Tibial artery (tissue), 4 donors: Measurements from ENCODE around the gene PEX6.

Source experiments
- DNase-seq, 2 donors: peaks; one replicate each; pipeline ENCODE4 v3.0.0-alpha.2; 2019
- H3K27ac ChIP-seq, 2 donors: fragments of 200-600 bp; sonication (generic) in 1 of 2; 1 replicate in 1 of 2; 2 replicates in 1 of 2; pipeline ENCODE4 v1.5.1; 2018 to 2019; ENCODE audit warnings: mild to moderate bottlenecking in 1 of 2
- H3K27me3 ChIP-seq, 2 donors: fragments of 200-600 bp; sonication (generic) in 1 of 2; one replicate each; pipeline versions ENCODE4 v1.5.1 to v1.6.0; 2016 to 2019
- H3K36me3 ChIP-seq, 3 donors: fragments of 200-600 bp; sonication (generic) in 2 of 3; one replicate each; pipeline ENCODE4 v1.5.1; 2016 to 2019; ENCODE audit warnings: mild to moderate bottlenecking in 2 of 3
- H3K4me1 ChIP-seq, 4 donors: fragments of 200-600 bp; sonication (generic) in 2 of 4; 1 replicate in 3 of 4; 2 replicates in 1 of 4; pipeline ENCODE4 v1.5.1; 2016 to 2019
- H3K4me3 ChIP-seq, 2 donors: fragments of 200-600 bp; sonication (generic) in 1 of 2; 1 replicate in 1 of 2; 2 replicates in 1 of 2; pipeline ENCODE4 v1.5.1; 2018 to 2019; ENCODE audit warnings: mild to moderate bottlenecking in 2 of 2
- H3K9me3 ChIP-seq, 3 donors: fragments of 200-600 bp; sonication (generic) in 1 of 3; one replicate each; pipeline ENCODE4 v1.5.1; 2016 to 2019
- intact Hi-C: fragments of 100-400 bp; cut with DNase I; formaldehyde crosslinking; loops from one replicate; pipeline ENCODE4 v1.15.0; 2023; ENCODE audit warnings: low total_unique reads
- TF ChIP-seq, protein P1 (sequence below), 2 experiments: fragments of 200-600 bp in 1 of 2; fragments of 450-650 bp in 1 of 2; IDR thresholded peaks; one replicate each; pipeline ENCODE4 v1.5.1; 2017 to 2019; ENCODE audit warnings: antibody characterized with exemption in 2 of 2, mild to moderate bottlenecking in 1 of 2, moderate library complexity in 1 of 2

PEX6 gene

DNA sequence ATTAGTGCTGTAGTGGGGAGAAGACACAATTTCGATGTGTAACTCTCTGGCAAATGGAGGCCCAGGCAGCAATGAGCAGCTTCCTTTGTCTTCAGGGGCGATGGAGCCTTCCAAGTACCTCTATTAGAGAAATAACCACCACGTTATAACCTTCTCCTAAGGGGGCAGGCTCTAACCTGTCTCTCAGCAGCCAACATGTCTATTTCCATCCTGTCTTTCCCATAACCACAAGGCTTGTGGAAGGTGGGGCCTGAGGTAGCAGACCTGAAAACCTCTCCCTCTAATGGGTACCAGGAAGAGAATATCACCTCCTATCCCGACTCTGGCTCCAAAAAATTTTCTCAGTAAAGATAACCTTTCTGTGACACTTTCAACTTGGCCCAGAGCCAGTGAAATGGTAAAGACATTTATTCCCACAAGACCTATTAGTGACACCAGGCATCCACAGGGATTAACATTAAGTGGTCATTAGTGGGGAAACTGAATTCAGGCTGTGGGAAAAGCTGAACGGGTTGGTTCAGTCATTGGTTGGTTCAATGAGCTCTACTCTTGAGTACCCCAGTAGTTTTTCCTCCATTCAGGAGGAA lies 4.0 kb downstream of the PEX6 start:
- intact Hi-C loops = loop anchor here (10.0 kb wide), 1 partner anchor 70 kb away; no protein-coding TSS in a partner anchor
- H3K4me3 ChIP-seq = no peak overlapping the region
- DNase-seq = no peak
- TF ChIP-seq, protein P1, sequence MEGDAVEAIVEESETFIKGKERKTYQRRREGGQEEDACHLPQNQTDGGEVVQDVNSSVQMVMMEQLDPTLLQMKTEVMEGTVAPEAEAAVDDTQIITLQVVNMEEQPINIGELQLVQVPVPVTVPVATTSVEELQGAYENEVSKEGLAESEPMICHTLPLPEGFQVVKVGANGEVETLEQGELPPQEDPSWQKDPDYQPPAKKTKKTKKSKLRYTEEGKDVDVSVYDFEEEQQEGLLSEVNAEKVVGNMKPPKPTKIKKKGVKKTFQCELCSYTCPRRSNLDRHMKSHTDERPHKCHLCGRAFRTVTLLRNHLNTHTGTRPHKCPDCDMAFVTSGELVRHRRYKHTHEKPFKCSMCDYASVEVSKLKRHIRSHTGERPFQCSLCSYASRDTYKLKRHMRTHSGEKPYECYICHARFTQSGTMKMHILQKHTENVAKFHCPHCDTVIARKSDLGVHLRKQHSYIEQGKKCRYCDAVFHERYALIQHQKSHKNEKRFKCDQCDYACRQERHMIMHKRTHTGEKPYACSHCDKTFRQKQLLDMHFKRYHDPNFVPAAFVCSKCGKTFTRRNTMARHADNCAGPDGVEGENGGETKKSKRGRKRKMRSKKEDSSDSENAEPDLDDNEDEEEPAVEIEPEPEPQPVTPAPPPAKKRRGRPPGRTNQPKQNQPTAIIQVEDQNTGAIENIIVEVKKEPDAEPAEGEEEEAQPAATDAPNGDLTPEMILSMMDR (IDR thresholded peaks at IDR 0.05) = no peak
- H3K27me3 ChIP-seq = no peaks in the 10 kb centered on the region
- H3K4me1 ChIP-seq = peaks cover 0 to 35% (median 17%) of the 10 kb centered on the region in 4 donors
- no peak overlapping the region for H3K27ac ChIP-seq
- no peaks in the 10 kb centered on the region for H3K9me3 ChIP-seq
- H3K36me3 ChIP-seq = peaks cover 0 to 12% (median 6%) of the 10 kb centered on the region in 3 donors

DNA sequence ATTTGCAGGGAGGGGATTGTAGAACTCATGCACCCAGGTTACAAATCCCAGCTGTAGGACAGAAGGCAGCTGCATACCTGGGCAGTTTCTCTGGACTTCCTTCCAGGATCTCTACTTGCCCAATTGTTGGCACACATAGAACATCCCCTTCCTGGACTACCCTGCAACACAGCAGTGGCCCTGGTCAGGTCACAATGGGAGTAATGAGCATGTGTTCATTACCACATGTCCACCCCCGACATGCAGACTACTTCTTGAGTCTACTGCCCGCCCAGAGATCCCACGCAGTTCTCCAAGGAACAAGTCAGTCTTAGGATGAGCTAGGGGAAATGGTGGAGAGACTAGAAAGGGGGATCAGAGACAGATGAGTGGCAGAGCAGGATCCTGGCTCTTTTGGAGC lies 5.1 kb downstream of the PEX6 start:
- intact Hi-C loops = loop anchor here (10.0 kb wide), 1 partner anchor 69 kb away; no protein-coding TSS in a partner anchor
- H3K9me3 ChIP-seq = no peaks in the 10 kb centered on the region
- no peak overlapping the region for H3K4me3 ChIP-seq
- TF ChIP-seq, protein P1 (IDR thresholded peaks at IDR 0.05) = no peak
- H3K4me1 ChIP-seq = peaks cover 0 to 28% (median 11%) of the 10 kb centered on the region in 4 donors
- H3K27me3 ChIP-seq = no peaks in the 10 kb centered on the region
- no peak for DNase-seq
- H3K36me3 ChIP-seq = peaks cover 9 to 23% (median 16%) of the 10 kb centered on the region in 3 donors
- H3K27ac ChIP-seq = no peak overlapping the region

GRCh38 chr6:42971746-42972327 lies 7.1 kb downstream of the PEX6 start:
- Histone ChIP-seq H3K4me1 (peaks cover 0 to 12% (median under 1%) of the 10 kb centered on the region in 4 donors), H3K4me3 (no peak overlapping the region), H3K9me3 (no peaks in the 10 kb centered on the region), H3K27ac (no peak overlapping the region), H3K36me3 (peaks cover 28 to 43% (median 36%) of the 10 kb centered on the region in 3 donors), H3K27me3 (no peaks in the 10 kb centered on the region)
- TF ChIP-seq, protein P1 (IDR thresholded peaks at IDR 0.05) = no peak
- no peak for DNase-seq
- intact Hi-C loops = loop anchor here (10.0 kb wide), 1 partner anchor 67 kb away; no protein-coding TSS in a partner anchor

DNA sequence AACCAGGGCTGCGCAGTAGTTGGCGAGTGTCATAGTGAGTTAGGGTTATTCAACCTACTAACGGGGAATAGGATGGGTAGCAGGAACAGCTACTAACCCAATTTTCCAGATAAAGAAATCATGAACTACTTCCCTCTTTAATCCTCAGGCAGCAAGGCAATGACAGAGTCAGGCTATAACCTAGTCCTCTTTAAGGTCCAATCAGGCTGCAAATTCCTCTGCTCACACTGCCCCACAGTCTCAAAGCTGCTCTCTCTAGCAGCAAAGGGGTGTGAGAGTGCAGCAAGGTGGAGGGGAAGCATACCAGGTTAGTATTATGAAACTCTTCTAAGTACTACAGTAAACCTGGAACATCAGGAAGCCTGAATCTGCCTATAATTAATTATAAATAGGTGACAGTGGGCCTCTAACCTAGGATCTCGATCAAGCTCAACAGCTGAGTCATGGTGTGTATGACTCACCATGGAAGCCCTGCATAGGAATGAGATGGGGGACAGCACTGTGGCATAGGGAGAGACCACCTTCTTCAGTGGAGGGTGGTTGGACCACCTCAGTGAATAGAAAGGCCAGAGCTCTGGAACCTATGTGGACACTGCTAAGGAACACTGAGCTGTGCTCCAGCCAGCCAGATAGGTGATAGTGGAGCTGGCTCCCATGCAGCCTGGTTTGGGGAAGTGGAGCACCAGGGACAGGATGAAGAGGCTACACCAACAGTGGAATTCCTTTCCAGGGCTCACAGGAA lies 7.9 kb downstream of the PEX6 start:
- intact Hi-C loops = loop anchor here (10.0 kb wide), 1 partner anchor 66 kb away; no protein-coding TSS in a partner anchor
- TF ChIP-seq, protein P1 (IDR thresholded peaks at IDR 0.05) = no peak
- no peaks in the 10 kb centered on the region for H3K27me3 ChIP-seq
- no peak for DNase-seq
- peaks cover 28 to 51% (median 42%) of the 10 kb centered on the region in 3 donors for H3K36me3 ChIP-seq
- H3K9me3 ChIP-seq = no peaks in the 10 kb centered on the region
- no peak overlapping the region for H3K4me3 ChIP-seq
- H3K27ac ChIP-seq = no peak overlapping the region
- peaks cover 0 to 4% (median 0%) of the 10 kb centered on the region in 4 donors for H3K4me1 ChIP-seq

- Histone ChIP-seq H3K4me3 (no peak overlapping the region), H3K9me3 (no peaks in the 10 kb centered on the region), H3K27ac (no peak overlapping the region), H3K27me3 (no peaks in the 10 kb centered on the region), H3K4me1 (no peaks in the 10 kb centered on the region), H3K36me3 (peaks cover 32 to 62% (median 53%) of the 10 kb centered on the region in 3 donors)
- TF ChIP-seq, protein P1 (IDR thresholded peaks at IDR 0.05) = no peak
- intact Hi-C loops = loop anchor here (10.0 kb wide), 1 partner anchor 65 kb away; no protein-coding TSS in a partner anchor
- no peak for DNase-seq
Measured at GRCh38 chr6:42969934-42970333, 9.0 kb downstream of the PEX6 start.
